ENCODE results near the gene UGDH.

Gene UGDH

GRCh38 chr4:39565878-39566600 is 38.8 kb upstream of the UGDH start:
- Histone ChIP-seq H3K27ac (ENCODE audit: low read depth, low read length) (no peak overlapping the region), H3K9me3 (ENCODE audit: insufficient read depth, low read length) (no peaks in the 10 kb centered on the region), H3F3A (ENCODE audit: insufficient read depth) (peaks cover 23% of the 10 kb centered on the region; the same call in 1 of the 2 replicates), H3K9ac (ENCODE audit: low read length) (no peak overlapping the region), H2AFZ (ENCODE audit: low read depth, low read length, severe bottlenecking) (no peak overlapping the region), H3K36me3 (ENCODE audit: low read length) (peaks cover 41% of the 10 kb centered on the region), H3K27me3 (ENCODE audit: low read length) (no peaks in the 10 kb centered on the region), H3K79me2 (ENCODE audit: insufficient read depth, low read length) (peaks cover 50% of the 10 kb centered on the region), H3K4me2 (ENCODE audit: low read depth, low read length, poor library complexity, severe bottlenecking) (no peak overlapping the region), H4K20me1 (ENCODE audit: low read depth, low read length) (no peaks in the 10 kb centered on the region), H3K4me3 (ENCODE audit: insufficient read depth, low read length, poor library complexity, severe bottlenecking) (no peak overlapping the region), H3K9me2 (replicated peaks; ENCODE audit: insufficient read depth, low read length) (no peaks in the 10 kb centered on the region)
- no peak for TF ChIP-seq EZH2phosphoT487 (conservative IDR thresholded peaks at IDR 0.05; ENCODE audit: low read length)
- TF ChIP-seq, protein P1, sequence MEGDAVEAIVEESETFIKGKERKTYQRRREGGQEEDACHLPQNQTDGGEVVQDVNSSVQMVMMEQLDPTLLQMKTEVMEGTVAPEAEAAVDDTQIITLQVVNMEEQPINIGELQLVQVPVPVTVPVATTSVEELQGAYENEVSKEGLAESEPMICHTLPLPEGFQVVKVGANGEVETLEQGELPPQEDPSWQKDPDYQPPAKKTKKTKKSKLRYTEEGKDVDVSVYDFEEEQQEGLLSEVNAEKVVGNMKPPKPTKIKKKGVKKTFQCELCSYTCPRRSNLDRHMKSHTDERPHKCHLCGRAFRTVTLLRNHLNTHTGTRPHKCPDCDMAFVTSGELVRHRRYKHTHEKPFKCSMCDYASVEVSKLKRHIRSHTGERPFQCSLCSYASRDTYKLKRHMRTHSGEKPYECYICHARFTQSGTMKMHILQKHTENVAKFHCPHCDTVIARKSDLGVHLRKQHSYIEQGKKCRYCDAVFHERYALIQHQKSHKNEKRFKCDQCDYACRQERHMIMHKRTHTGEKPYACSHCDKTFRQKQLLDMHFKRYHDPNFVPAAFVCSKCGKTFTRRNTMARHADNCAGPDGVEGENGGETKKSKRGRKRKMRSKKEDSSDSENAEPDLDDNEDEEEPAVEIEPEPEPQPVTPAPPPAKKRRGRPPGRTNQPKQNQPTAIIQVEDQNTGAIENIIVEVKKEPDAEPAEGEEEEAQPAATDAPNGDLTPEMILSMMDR (IDR thresholded peaks at IDR 0.05; ENCODE audit: insufficient read depth, low read length, poor library complexity, severe bottlenecking), result no peak

GRCh38 chr4:39563346-39563847 is 36.2 kb upstream of the UGDH start:
- H3K36me3 ChIP-seq (ENCODE audit: low read length), result peaks cover 31% of the 10 kb centered on the region
- TF ChIP-seq EZH2phosphoT487 (conservative IDR thresholded peaks at IDR 0.05; ENCODE audit: low read length), result no peak
- TF ChIP-seq, protein P1 (IDR thresholded peaks at IDR 0.05; ENCODE audit: insufficient read depth, low read length, poor library complexity, severe bottlenecking), result no peak

DNA sequence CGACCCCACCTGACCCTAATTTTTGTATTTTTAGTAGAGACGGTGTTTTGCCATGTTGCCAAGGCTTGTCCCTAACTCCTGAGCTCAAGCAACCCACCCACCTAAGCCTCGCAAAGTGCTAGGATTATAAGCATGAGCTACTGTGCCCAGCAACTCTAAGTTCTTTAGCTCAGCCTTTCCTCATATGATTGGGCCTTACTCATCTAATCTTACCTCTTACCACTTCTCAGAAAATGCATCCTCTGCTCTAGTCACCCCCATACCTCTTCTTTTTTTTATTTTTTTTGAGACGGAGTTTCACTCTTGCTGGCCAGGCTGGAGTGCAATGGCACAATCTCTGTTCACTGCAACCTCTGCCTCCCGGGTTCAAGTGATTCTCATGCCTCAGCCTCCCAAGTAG is 35.6 kb upstream of the UGDH start:
- Histone ChIP-seq H3K36me3 (ENCODE audit: low read length) (peaks cover 30% of the 10 kb centered on the region), H3K4me2 (ENCODE audit: low read depth, low read length, poor library complexity, severe bottlenecking) (no peak overlapping the region), H3K27me3 (ENCODE audit: low read length) (no peaks in the 10 kb centered on the region), H3F3A (ENCODE audit: insufficient read depth) (peaks cover 9% of the 10 kb centered on the region; the same call in 1 of the 2 replicates), H3K9me2 (replicated peaks; ENCODE audit: insufficient read depth, low read length) (no peaks in the 10 kb centered on the region), H3K79me2 (ENCODE audit: insufficient read depth, low read length) (peaks cover 33% of the 10 kb centered on the region), H2AFZ (ENCODE audit: low read depth, low read length, severe bottlenecking) (no peak overlapping the region), H4K20me1 (ENCODE audit: low read depth, low read length) (no peaks in the 10 kb centered on the region), H3K4me3 (ENCODE audit: insufficient read depth, low read length, poor library complexity, severe bottlenecking) (no peak overlapping the region), H3K9ac (ENCODE audit: low read length) (no peak overlapping the region), H3K9me3 (ENCODE audit: insufficient read depth, low read length) (no peaks in the 10 kb centered on the region), H3K27ac (ENCODE audit: low read depth, low read length) (no peak overlapping the region)
- TF ChIP-seq EZH2phosphoT487 (conservative IDR thresholded peaks at IDR 0.05; ENCODE audit: low read length), result no peak
- TF ChIP-seq, protein P1 (IDR thresholded peaks at IDR 0.05; ENCODE audit: insufficient read depth, low read length, poor library complexity, severe bottlenecking), result no peak

More at GRCh38 chr4:39563346-39563847, 36.2 kb upstream of the UGDH start:
- H3K9me3 ChIP-seq (ENCODE audit: insufficient read depth, low read length), result no peaks in the 10 kb centered on the region
- H2AFZ ChIP-seq (ENCODE audit: low read depth, low read length, severe bottlenecking), result no peak overlapping the region
- H3K27ac ChIP-seq (ENCODE audit: low read depth, low read length), result no peak overlapping the region
- no peak overlapping the region for H3K4me3 ChIP-seq (ENCODE audit: insufficient read depth, low read length, poor library complexity, severe bottlenecking)
- H3K79me2 ChIP-seq (ENCODE audit: insufficient read depth, low read length), result peaks cover 32% of the 10 kb centered on the region
- no peaks in the 10 kb centered on the region for H3K27me3 ChIP-seq (ENCODE audit: low read length)
- no peaks in the 10 kb centered on the region for H3K9me2 ChIP-seq (replicated peaks; ENCODE audit: insufficient read depth, low read length)
- peaks cover 12% of the 10 kb centered on the region for H3F3A ChIP-seq (ENCODE audit: insufficient read depth)
- no peak overlapping the region for H3K4me2 ChIP-seq (ENCODE audit: low read depth, low read length, poor library complexity, severe bottlenecking)
- H3K9ac ChIP-seq (ENCODE audit: low read length), result no peak overlapping the region
- no peaks in the 10 kb centered on the region for H4K20me1 ChIP-seq (ENCODE audit: low read depth, low read length)

All from SU-DHL-6 (cell line).